Stimulated activated CD4-positive, alpha-beta T cell treated with anti-CD3 and anti-CD28 coated beads, TNF-alpha, amount 100 ng/mL, for 1 hour (primary cell): Measurements from ENCODE around the gene TOX2.

Experiments used
- DNase-seq, 3 donors: peaks; one replicate each; pipeline ENCODE4 v3.0.0-alpha.2; 2020; ENCODE audit warnings: low read depth in 3 of 3, low spot score in 1 of 3

TOX2 gene

DNA sequence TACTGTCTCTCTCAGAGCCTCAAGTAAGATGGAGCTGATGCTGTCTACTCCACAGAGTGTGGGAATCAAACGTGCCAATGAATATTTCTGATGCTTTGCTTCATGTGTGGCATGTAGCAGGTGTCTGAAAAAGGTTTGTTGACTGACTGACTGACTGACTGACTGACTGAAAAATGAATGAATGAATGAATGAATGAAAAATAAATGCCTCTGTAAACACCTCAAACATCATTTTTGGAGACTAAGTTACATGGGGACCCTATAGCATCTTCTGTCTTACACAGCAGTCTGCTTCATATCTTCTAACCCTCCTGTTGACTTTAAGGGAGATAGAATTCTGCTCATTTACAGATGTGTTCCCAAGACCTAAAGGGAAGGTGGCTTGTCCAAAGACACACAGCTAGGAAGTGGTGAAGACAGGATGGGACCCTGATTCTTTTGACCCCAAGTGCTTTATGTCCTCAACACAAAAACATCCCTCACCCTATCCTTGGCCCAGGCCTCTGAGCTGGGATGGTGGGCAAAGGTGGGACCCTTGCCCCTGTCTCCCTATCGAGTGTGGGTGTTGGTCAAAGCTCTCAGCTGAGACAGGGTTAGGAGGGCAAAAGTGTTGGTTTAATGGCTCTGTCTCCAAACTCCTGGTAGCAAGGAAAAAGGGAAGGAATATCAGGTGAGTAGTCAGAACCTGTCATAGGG lies 104.4 kb downstream of the TOX2 start:
- no peak for DNase-seq

DNA sequence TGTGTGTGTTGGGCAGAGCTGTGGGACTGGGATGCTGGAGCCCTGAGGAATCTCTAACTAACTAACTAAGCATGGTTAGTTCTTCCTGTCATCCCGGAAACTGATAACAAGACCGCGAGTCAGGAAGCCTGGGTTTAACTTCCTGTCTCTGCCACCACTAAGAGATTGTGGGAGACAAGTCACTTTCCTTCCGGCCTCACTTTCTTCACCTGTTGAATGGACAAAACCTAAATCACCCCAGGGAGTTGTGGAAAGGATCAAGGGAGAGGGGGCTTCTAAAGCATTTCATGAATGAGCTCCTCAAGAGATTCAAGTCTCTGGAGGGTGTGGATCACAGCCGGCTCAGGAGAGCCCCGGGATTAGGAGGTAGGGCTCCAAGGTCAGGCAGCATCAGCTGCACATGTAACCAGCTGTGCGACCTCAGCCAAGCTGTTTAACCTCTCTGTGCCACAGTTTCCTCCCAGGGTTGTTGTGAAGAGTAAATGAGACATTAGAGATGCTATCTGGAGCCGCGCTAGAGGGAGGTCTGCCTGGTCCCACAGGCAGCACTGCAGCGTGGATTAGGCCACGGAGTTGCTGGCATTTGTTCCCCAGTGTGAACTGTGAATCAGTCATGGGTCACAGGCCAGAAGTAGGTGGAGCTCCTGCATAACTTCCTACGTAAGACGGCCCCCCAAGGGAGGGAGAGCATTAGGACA lies 105.1 kb downstream of the TOX2 start:
- no peak for DNase-seq

DNA sequence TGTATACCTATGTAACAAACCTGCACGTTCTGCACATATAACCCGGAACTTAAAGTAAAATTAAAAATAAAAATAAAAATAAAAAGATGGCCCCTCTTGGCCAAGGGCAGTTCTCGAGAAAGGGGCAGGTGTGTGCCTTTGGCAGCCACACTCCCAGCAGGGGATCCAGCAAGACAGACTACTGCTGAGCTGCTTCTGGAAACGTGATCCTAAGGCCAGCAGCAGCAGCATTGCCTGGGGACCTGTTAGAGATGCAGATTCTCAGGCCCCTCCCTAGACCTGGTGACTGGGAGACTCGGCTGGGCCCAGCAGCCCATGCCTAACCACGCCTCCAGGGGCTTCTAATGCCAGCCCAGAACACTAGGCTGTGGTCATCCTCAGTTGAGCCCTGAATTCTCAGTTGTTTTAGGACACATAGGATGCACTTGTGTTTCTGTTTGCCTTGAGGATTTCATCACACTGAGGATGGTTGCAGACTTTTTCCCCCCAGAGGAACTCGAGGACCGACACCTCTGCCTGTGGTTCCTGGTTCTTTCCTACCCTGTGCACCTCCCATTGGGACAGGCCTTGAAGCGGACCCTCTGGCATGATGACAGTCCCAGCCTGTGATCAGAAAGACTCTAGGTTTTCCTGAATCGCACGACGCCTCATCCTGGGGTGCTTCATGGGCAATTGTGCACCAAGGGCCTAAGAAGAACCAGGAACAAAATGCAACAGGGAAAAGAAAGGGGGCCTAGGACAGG lies 105.9 kb downstream of the TOX2 start:
- DNase-seq = no peak

DNA sequence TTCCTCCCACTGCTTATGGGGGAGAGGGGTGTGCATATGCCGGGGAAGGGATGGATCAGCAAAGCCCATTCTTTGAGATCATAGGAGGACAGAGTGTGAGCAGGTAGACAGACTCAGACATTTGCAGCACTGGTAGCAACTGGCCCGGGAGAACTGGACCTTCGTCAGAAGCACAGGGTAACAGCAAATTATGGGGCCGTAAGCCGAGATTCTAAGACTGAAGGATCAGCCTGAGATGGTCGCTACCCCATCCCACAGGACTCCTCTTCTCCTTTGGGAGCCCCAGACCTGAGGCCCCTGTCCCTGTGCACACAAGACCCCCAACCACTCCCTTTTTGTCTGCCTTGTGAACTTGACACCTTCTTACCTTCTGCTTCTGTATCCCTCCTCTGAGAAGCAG lies 106.5 kb downstream of the TOX2 start:
- no peak for DNase-seq

DNA sequence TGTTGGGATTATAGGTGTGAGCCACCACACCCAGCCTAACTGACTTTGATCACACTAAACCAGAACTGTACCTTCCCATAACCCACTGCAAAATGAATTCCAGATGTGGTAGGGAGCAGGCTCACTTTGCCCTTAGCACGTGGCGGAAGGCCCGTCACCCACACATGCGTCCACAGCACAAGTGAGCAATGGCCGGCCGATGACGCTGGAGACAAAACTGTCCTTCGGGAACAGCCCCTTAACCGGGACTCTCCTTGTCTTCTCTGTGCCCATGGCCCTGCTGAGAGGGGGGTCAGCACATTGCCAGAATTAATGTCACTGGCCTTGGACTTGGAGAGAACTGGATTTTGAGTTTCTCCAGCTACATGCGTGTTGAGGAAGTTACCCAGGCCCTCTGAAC lies 107.2 kb downstream of the TOX2 start:
- no peak for DNase-seq

DNA sequence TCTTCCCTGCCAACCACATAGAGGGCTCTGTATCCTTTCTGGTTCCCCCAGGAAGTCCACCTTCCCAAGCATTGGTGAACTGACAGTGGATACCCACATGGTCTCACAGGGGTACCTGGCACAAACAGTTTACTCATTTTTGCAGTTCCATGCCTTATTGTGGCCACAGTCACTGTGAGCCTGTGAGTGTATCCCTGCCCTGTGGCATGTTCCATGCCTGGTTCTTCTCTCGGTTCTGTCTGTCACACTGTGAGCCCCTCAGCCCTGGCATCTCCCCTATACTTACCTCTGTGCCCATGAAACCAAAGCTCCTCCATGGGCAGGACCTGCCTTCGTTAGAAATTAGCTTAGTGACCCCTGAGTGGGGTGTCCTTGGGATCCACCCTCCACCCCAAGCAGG lies 107.8 kb downstream of the TOX2 start:
- DNase-seq = no peak

DNA sequence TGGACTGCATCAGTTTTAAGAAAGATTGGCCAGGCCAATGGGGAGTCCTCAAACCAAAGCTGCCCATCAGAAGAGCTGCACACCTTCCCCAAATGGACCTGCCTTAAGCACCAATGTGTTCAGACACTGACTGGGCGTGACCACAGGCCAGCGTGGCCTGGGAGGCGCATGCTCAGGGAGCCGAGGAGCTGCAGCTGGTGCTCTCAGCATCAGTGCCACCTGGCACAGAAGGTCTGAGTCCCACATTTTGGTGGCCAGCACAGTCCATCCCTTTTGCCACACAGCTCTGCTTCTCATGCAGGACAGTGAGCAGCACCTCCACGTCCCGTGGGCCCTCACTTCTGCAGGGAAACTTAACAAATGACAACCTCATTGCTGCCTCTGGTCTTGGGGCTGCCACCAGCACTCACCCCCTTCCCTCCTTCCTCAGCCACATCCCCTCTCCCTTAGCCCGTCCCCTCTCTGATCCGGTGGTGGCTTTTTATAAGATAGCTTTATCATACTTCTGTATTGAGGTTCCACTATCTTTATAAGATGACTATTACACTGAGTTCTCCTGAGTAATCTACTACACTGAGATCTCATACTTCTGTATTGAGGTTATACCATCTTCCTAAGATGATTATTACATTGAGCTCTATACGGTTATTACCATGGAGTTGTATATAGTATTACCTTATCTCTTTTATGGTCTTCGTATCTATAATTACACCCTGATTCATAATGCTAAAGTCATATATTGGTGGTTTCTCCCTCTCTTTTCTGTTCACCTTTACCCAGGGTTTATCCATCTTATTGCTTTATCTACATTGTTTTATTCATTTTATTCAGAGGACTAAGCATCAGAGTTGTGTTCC lies 109.1 kb downstream of the TOX2 start:
- DNase-seq = no peak

DNA sequence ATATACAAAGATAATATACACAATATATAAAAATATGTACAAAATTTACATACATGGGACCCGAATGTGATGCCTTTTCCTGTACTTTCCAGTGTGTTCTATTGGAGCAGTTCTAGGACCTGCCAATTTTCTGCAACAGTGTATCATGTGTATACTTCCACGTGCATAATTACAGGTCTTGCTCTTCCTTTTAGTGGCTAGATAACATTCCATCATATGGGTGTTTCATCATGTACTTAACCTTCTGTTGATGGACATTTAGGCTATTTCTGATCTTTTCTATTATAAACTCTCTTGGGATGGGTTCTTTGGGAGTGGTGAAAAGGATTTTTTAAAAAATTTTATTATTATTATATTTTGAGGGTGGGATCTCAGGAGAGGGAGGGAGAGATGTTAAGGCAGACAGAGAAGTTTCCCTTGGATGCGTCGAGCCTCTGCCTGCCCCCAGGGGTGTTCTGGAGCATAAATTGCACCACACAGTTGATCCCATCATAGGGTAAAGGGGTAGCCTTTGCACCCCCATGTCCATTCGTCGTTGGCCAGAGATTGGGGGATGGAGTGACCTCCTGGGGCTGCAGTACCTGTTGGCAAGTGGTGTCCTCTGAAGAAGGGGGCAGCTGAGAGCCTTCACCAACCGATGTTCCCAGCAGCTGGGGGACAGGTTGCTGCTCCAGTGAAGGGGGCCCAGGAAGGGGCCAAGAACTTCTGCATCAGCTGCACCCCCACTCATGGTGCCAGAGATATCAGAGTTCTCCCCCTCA lies 110.3 kb downstream of the TOX2 start:
- DNase-seq = no peak

DNA sequence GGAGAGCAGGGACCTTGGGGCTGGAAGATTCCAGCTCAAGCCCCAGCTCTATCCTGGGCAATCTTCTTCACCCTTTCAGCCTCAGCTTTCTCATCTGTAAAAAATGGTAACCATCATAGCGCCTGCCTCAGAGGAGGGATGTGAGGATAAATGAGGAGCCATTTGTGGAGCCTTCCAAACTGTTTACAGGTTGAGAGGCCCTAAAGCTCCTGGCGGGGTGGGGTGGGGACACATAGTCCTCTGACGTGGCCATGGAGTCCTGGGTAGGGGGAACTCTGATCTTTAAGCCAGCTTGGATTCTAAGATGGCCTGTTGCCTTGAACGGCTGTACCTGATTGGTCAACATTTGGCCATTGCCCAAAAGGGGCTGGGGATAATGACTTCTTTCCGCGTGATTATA lies 111.1 kb downstream of the TOX2 start:
- DNase-seq = no peak

DNA sequence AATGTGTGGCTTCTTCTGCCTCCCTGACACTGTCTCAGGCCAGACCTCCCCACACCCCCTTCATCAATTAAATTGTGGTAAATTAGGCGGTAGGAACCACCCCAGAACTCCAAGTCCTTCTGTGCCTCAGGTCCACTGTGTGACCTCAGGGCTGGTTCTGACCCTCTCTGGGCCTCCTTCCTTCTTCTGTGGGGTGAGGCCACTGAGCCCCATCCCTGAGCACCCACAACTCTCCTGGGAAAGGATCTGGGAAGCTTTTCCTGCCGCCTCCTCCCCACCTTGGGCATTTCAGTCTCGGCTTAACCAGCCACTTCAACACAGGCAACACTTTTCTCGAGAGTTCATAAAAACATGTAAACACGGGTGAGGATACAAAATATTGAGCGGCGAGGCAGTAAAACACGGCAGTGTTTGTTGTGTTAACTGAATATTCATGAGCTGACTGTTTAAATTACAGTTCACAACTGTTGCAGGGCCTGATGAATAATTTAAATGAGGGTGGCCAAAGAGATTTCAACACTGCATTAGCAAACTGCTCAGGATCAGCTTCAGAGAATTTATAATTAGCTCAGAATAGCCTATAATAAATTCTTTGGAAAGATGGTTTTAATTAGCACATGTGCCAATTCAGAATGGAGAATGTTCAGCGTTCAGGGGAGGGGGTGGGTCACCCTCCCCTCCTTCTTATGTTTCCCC lies 112.1 kb downstream of the TOX2 start:
- DNase-seq = no peak

DNA sequence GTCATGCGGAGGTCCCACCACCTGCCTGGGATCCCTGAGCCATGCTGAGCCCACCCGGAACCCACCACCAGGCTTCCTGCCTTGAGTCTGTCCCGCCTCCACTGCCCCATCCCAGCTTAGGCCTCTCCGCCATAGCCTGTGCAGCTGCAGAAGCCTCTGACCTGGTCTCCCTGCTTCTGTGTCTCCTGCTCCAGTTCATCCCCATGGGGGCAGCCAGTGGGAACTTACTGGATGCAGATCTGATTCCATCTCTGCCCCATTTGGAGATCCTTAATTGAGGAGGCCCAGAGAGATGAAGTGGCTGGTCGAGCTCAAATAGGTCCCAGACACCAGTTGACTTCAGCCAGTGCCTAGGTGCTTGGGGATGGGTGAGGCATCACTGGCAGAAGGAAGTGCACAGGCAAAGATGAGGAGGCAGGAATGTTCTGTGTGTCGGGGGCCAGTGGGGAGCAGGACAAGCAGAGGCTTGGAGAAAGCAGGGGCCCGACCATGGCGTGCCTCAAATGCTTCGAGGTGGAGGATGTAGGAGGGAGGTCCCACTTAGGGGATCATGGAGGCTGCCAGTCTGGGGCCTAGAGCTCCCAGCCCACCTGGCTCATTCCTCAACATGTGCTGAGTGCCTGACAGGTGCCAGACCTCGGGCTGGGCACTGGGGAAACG lies 112.8 kb downstream of the TOX2 start:
- DNase-seq = no peak

DNA sequence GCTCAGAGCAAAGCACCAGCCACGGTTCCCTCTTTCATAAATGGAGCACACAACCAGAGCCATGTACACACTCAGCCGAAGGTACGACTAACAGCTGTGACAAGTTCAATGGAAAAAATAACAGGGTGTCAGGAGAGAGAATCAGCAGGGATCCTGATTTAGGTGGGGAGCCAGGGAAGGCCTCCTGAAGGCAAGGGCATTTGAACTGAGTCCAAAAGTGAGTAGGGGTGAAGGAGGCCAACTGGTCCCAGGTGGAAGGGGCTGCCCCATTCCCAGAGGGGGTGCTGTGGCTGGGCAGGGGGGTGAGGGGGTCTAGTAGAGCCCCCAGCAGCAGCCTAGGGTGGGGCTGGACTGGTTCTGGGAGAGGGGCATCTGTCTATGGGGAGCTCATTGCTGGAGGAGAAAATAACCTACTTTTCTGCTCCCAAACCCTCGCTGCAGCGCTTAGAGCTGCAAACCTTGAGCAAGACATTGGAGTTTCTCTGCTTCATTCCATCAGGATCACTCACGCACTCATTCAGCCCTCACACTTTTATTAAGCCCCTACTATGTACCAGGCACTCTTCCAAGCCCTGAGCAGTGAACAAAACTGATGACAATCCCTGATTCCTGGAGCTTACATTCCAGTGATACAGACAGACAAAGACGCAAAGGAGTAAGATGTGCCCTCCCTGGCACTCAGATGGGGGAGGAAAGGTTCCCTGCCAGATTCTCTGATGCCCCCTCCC lies 113.5 kb downstream of the TOX2 start:
- DNase-seq = no peak

DNA sequence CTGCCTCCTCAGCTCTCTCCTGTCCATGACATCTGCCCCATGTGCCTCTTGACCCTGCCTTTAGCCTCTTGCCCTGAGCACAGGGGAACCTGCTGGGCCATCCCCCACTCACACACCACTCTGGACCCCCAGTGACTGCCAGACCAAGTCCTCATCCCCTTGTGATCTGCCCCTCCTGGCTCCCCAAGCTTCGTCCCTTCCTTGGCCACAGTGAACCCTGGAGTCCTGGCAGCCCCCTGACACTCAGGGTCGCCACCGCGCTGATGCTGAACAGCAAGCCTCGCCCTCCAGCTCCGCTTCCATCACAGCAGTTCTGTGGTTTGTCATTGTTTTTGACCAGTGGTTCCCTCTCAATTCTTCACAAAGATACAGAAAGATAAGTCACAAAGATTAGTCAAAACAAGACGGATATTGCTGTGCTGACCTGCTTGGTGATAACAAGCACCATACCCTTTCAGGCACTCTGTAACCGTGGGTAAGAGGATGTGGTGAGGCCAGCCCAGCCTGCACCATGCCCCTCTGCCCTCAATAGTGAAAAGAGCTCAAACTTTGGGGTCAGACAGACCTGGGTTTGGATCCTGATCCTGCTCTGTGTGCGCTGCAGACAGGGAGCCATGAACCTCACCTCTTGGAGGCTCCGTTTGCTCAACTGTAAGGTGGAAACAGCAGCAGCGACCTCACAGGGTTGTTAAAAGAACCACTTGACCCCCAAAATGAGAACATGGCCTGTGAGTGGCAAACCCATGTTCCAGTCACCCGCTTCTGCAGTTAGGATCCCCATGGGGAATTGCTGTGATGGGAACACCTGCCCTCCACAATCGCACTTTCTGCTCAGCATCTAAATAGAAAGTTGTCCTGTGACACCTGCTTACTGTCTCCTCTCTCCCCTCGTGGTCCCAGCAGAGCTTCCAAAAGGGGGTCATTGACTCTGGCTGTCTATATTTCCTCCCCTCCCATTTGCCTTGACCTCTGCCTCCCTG lies 114.5 kb downstream of the TOX2 start:
- no peak for DNase-seq

DNA sequence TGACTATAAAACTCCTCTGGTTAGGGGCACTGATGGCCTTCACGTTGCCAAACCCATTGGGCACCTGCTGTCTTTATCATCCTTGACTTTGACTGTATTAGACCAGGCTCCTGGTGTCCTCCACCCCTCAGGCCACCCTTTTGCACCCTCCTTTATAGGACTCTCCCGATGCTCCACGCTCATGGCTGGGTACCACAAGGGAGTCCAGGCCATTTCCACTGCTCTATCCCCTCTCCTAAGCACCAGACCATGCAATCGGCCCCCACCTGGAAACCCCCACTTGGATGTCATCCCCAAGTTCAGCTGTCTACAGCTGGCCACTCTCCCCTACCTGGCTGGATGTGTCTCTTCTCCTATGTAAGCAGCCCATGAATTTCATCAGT lies 115.2 kb downstream of the TOX2 start:
- no peak for DNase-seq

DNA sequence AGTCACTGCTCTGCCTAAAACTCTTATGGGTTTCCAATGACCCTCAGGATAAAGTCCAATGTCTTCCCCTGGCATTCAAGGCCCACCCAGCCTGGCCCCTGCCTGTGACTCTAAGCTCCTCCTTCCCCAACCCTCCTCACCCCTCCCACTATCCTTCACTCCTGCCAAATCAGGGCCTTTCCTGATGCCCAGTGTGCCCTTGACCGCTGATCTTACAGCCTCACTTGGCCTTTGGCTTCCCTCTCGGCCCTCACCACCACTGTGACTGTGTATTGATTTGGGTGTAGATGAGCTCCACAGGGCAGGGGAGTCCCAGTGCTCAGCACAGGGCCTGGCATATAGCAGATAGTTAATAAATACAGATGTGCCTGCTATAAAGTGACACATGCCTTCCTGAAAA lies 115.7 kb downstream of the TOX2 start:
- DNase-seq = no peak

DNA sequence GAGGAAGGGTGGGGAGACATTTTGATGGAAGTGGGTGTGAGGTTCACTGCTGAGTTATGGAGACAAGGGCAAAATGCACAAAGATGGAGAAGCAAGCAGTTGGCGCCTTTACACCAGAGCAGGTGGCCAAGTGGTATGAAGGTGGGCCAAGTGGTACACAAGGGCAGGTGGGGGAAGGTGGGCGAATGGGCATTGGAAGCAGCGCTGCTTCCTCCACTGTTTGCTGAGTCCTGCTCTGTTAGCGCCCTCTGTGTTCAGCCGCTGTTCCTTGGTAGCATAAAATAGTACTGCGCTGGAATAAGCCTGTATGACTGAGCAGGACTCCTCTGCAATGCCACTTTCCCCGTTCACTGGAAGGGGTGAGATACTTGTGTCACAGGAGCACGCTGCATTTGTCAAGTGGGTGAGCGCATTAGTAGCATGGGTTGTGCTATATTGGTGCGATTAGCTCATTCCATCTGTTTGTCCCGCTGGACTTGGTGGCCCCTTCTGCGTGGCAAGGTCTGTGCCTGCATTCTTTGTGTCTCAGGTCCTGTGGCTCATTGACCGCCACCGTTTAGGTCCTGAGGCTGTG lies 116.4 kb downstream of the TOX2 start:
- DNase-seq = no peak

DNA sequence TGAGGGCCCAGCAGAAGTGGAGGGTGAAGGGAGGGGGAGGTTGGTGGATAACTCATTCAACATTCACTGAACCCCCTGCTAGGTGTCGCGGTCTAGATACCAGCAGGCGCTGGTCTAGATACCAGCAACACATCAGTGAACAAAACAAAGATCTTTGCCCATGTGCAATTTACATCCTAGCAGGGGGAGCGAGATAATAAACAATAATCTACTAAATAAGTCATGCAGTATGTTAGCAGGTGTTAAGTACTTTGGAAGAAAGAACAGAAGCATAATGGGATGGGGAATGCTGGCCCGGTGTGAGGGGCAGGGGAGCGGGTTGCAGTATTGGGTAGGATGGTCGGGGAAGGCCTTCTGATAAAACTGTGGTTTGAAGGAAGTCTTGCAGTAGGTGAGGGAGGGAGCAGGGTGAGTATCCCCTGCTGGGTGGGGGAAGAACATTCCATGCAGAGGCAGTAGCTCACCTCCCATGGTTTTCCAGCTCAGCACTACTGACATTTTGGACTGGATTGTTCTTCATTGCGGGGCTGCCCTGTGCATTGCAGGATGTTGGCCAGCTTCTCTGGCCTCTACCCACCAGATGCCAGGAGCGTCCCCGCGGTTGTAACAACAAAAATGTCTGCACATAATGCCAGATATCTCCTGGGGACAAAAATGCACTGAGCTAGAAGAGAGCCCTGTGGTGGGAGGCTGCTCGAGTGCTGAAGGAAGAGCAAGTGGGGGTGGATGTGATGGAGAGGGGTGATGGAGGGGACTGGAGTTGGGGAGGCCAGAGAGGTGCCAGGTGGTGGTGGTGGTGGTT lies 117.3 kb downstream of the TOX2 start:
- DNase-seq = no peak
